Peyer's patch (tissue), 4 donors: ENCODE results near the gene CFAP54.

Source experiments
- POLR2A ChIP-seq, 2 donors: fragments of 450-650 bp; IDR thresholded peaks; one replicate each; pipeline ENCODE4 v1.5.1; 2017; ENCODE audit warnings: antibody characterized with exemption in 2 of 2, mild to moderate bottlenecking in 2 of 2, moderate library complexity in 2 of 2
- TF ChIP-seq, protein P1 (sequence below), 6 experiments: fragments of 450-650 bp in 4 of 6; fragments of 200-600 bp in 2 of 6; sonication (generic) in 1 of 6; IDR thresholded peaks; one replicate each; pipeline ENCODE4 v1.5.1; 2017 to 2019; ENCODE audit warnings: antibody characterized with exemption in 6 of 6, mild to moderate bottlenecking in 3 of 6, moderate library complexity in 1 of 6

- TF ChIP-seq, protein P1, sequence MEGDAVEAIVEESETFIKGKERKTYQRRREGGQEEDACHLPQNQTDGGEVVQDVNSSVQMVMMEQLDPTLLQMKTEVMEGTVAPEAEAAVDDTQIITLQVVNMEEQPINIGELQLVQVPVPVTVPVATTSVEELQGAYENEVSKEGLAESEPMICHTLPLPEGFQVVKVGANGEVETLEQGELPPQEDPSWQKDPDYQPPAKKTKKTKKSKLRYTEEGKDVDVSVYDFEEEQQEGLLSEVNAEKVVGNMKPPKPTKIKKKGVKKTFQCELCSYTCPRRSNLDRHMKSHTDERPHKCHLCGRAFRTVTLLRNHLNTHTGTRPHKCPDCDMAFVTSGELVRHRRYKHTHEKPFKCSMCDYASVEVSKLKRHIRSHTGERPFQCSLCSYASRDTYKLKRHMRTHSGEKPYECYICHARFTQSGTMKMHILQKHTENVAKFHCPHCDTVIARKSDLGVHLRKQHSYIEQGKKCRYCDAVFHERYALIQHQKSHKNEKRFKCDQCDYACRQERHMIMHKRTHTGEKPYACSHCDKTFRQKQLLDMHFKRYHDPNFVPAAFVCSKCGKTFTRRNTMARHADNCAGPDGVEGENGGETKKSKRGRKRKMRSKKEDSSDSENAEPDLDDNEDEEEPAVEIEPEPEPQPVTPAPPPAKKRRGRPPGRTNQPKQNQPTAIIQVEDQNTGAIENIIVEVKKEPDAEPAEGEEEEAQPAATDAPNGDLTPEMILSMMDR (IDR thresholded peaks at IDR 0.05), result no peak
- TF ChIP-seq POLR2A (IDR thresholded peaks at IDR 0.05), result no peak
Measured at GRCh38 chr12:96897421-96897820, 408.0 kb downstream of the CFAP54 start.
